ENCODE measurements around the gene STX18. TPM values are rescaled to one million over a fixed set of nuclear protein-coding genes. Genes with fewer than 3 reads are reported as not detected.

STX18 gene
- total RNA-seq, 4 donors from 2014 or later, result 17.8 to 25.4 (median 23.4) TPM

DNA sequence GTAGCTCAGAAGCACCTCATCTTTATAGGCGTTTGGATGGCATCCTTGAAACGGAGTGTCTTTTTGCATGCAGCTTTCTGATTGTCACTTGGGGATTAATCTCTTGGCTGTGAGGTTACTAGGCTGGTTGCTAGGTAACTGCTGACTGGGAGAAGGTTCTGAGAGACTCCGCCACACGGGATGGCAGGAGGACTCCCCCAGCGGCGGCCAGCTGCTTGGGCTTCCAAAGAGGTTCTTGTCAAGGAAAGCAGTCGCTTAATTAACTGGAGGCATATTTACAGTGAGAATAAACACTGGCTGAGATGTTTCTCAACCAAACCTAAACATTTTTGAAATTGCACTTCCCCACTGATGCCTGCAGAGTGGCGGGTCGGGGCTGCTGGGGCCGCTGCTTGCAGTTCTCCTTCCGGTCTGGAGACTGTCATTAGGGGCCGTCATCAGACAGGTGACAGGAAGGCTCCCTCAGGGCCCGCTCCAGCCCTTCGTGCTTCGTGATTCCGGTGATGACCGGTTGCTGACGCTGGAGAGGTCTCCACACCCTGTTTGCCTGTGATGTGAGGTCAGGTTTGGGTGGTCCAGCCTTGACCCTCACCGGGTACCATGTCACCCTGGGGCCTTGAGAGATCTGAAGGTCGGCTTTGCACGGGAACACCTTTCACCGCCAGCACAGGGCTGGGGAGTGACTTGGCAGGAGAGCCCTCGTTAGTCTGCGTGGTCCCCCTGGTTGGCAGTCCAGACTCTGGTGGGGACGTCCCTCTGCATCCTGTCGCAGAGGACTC, 145.8 kb downstream of the STX18 start:
- Histone ChIP-seq H3K4me1 (no peaks in the 10 kb centered on the region), H3K4me3 (no peak overlapping the region), H3K9me3 (peaks cover 0 to 10% (median 0%) of the 10 kb centered on the region in 3 donors), H3K36me3 (no peaks in the 10 kb centered on the region), H3K27me3 (peaks cover 93% of the 10 kb centered on the region), H3K27ac (no peak overlapping the region)
- TF ChIP-seq, protein P1, sequence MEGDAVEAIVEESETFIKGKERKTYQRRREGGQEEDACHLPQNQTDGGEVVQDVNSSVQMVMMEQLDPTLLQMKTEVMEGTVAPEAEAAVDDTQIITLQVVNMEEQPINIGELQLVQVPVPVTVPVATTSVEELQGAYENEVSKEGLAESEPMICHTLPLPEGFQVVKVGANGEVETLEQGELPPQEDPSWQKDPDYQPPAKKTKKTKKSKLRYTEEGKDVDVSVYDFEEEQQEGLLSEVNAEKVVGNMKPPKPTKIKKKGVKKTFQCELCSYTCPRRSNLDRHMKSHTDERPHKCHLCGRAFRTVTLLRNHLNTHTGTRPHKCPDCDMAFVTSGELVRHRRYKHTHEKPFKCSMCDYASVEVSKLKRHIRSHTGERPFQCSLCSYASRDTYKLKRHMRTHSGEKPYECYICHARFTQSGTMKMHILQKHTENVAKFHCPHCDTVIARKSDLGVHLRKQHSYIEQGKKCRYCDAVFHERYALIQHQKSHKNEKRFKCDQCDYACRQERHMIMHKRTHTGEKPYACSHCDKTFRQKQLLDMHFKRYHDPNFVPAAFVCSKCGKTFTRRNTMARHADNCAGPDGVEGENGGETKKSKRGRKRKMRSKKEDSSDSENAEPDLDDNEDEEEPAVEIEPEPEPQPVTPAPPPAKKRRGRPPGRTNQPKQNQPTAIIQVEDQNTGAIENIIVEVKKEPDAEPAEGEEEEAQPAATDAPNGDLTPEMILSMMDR (IDR thresholded peaks at IDR 0.05), result no peak
- TF ChIP-seq POLR2AphosphoS5 (IDR thresholded peaks at IDR 0.05) (no peak), EP300 (IDR thresholded peaks at IDR 0.05) (no peak), POLR2A (IDR thresholded peaks at IDR 0.05) (no peak)
- WGBS, 2 donors (ENCODE audit: low coverage in 1 of 2), result 17% methylated on average over 17 of the region's 26 CpGs; no CpG with 5 or more reads in 1 of the 2 donors
- no peak for ATAC-seq

DNA sequence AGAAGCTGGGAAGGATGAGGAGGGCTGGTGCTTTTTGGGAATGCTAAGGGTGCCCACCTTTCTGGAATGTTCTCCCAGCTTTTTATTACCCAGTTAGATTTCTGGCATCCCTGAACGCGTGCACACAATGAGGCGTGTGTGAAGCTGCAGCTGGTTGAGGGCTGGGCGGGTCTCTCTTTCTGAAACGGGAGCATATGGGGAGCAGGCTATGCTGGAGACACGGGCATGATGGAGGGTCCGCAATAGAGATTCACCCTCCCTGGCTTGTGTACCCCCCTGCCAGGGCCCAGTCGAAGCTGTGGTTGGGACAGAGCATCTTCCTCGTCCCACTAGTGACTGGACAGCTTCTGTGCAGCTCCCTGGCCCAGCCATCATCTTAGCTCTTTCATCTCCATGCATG, 146.5 kb downstream of the STX18 start:
- no peak overlapping the region for H3K4me3 ChIP-seq
- H3K9me3 ChIP-seq, result peaks cover 0 to 9% (median 0%) of the 10 kb centered on the region in 3 donors
- ATAC-seq, result no peak
- H3K27ac ChIP-seq, result no peak overlapping the region
- H3K4me1 ChIP-seq, result no peaks in the 10 kb centered on the region
- WGBS, 2 donors (ENCODE audit: low coverage in 1 of 2), result 40 to 66% methylated on average over 2 to 9 of the region's 9 CpGs
- peaks cover 97% of the 10 kb centered on the region for H3K27me3 ChIP-seq
- no peaks in the 10 kb centered on the region for H3K36me3 ChIP-seq
- TF ChIP-seq, protein P1 (IDR thresholded peaks at IDR 0.05), result no peak
- TF ChIP-seq EP300 (IDR thresholded peaks at IDR 0.05) (no peak), POLR2A (IDR thresholded peaks at IDR 0.05) (no peak), POLR2AphosphoS5 (IDR thresholded peaks at IDR 0.05) (no peak)

DNA sequence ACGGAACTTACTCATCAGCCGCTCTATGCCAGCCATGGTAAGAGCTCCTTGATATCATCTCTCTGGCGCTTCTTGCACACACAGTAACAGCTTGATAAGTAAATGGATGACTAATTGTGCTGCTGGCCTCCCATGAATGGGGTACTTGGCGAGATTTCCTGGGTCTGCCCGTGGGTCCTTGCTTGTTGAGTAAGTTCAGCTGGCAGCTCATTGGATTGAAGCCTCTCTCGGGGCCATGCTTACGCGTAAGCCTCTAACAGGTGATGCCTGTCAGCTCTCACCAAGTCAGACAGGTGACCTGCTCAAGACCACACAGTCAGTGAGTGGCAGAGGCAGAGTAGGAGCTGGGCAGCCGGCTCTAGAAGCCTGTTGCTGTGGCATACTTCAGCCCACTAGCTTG, 147.2 kb downstream of the STX18 start:
- Histone ChIP-seq H3K27me3 (peaks cover 98% of the 10 kb centered on the region), H3K4me1 (no peaks in the 10 kb centered on the region), H3K9me3 (peaks cover 0 to 1% (median 0%) of the 10 kb centered on the region in 3 donors), H3K27ac (no peak overlapping the region), H3K4me3 (no peak overlapping the region), H3K36me3 (no peaks in the 10 kb centered on the region)
- WGBS, 2 donors (ENCODE audit: low coverage in 1 of 2), result 60% methylated on average over 1 of the region's 9 CpGs; no CpG with 5 or more reads in 1 of the 2 donors
- no peak for ATAC-seq
- TF ChIP-seq, protein P1 (IDR thresholded peaks at IDR 0.05), result no peak
- no peak for TF ChIP-seq EP300 (IDR thresholded peaks at IDR 0.05)
- no peak for TF ChIP-seq POLR2AphosphoS5 (IDR thresholded peaks at IDR 0.05)
- TF ChIP-seq POLR2A (IDR thresholded peaks at IDR 0.05), result no peak

DNA sequence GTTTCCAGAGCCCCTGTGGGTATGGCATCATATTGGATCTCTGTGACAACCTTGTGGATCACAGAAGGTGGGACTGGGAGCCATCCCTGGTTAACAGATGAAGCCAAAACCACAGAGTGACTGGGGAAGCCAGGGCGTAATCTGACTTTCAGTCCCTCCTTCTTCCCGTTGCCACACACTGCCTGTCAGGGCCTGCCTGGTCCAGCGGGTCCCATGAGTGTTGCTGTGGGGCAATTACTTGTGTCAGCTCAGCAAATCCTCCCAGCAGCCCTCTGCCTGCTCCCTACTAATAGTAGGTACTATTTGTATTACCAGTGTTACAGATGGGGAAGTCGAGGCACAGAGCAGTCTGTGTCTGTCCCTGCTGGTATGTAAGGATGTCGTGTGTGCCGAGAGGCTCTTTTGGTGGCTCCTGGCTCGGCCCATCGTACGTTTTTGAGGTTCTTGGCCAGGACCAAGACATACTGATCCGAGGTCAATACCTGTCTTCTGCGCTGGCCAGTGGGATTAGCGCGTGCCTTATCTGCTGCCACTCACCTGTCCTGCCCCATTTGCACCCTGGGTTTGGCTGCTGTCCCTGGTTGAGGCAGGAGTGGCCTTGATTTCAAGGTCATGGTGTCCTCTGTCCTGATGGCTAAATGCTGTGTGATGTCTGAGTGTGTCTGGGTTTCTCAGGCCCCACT, 149.2 kb downstream of the STX18 start:
- H3K27ac ChIP-seq, result no peak overlapping the region
- TF ChIP-seq, protein P1 (IDR thresholded peaks at IDR 0.05), result no peak
- TF ChIP-seq EP300 (IDR thresholded peaks at IDR 0.05) (no peak), POLR2AphosphoS5 (IDR thresholded peaks at IDR 0.05) (no peak), POLR2A (IDR thresholded peaks at IDR 0.05) (no peak)
- no peaks in the 10 kb centered on the region for H3K9me3 ChIP-seq
- peaks cover 100% of the 10 kb centered on the region for H3K27me3 ChIP-seq
- peaks cover 0 to 13% (median 4%) of the 10 kb centered on the region in 3 donors for H3K4me1 ChIP-seq
- no peak overlapping the region for H3K4me3 ChIP-seq
- no peak for ATAC-seq
- H3K36me3 ChIP-seq, result no peaks in the 10 kb centered on the region
- 93% methylated on average over 10 of the region's 13 CpGs; no CpG with 5 or more reads in 1 of the 2 donors for WGBS, 2 donors (ENCODE audit: low coverage in 1 of 2)
